ENCODE measurements around the gene ARF4. TPM values are rescaled to one million over a fixed set of nuclear protein-coding genes. Genes with fewer than 3 reads are reported as not detected.
"Not testable (repeated sequence)": the region's sequence is repeated elsewhere in the genome, so short reads cannot be mapped to it uniquely, and the experiment has no call there.

The ARF4 gene
- 156 TPM for total RNA-seq
- long read RNA-seq, transcript ARF4-201 (6 exons, 1,660 nt): major isoform, 251 of 276 reads
- long read RNA-seq, partial matches to known transcripts: 7 of 276 reads
- long read RNA-seq, other reads (novel, unspliced or antisense): 14 of 276 reads

DNA sequence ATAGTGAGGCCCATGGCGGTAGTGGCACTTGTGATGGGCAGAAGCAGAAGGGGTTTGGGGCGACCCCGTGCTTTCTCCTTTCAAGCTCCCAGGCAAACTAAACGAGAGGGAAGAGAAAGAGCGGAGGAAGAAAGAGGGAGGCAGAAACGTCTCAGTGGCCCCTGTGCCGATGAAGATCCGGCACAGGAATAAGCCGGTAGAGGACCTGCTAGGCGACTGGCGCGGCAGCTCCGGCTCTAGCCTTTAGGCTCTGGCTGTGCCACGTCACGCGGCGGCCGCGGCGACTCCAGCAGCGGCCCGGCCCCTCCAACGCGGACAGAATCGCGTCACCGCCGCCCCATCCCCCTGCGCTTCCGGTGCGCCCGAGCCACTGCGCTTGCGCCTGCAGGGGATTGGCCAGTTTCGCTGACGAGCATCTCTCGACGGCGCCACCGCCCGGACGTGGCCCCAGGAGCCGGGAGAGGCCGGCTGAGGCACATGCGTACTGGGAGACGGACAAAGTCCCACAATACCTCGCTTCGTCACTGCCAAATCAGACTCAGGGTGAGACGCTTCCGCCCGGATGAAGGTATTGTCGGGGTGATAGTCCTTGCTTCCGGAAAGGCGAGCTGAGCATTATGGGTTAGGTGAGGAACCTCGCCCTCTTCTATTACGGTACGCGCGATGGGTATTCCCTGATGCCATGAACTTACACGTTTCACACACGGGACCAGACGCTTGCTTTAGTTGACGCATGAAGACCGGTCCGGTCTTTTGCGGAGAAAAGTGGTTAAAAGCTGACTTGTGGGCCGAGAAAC is at the start of gene ARF4:
ARF4 (minus strand) TSS at position 218 of the 797 bp plus-strand sequence; CDS start at position 14, 204 bp downstream.
- DNase-seq (ENCODE audit: low spot score): peak; percentile 100

DNA sequence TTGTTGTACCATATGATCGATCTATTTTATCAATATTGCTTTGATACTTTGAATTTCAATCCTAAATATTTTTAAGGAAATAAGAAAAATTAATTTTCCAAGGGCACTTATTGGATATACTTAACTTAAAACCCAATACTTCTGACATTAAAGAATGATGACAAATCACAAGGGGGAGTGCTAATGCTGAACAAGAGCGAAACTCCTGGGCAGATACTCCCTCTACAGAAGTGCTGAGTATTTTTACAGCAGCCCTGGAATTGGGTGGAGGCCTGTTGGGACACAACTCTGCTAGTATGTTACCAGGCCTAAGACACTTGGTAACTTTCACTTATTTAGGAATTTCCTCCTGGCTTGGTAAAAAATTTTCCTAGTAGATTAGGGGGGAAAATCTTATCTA is 49.6 kb upstream of the ARF4 start:
- no peak for DNase-seq (ENCODE audit: low spot score)

DNA sequence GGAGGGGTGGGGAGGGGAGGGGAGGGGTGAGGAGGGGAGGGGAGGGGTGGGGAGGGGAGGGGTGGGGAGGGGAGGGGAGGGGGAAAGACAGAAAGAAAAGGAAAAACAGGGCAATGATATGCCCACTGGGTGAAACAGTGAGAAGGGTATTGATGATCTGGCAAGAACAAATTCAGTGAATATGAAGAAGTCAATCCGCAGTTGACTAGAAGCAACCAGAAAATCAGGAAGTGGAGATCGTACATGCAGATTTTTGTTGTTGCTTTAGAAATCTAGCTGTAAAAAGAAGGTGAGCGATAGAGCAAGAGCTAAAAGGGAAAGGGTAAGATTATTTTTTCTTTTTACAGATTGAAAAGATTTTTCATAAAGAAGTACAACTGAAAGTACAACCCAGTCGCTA is 47.6 kb upstream of the ARF4 start:
- DNase-seq (ENCODE audit: low spot score): no peak

DNA sequence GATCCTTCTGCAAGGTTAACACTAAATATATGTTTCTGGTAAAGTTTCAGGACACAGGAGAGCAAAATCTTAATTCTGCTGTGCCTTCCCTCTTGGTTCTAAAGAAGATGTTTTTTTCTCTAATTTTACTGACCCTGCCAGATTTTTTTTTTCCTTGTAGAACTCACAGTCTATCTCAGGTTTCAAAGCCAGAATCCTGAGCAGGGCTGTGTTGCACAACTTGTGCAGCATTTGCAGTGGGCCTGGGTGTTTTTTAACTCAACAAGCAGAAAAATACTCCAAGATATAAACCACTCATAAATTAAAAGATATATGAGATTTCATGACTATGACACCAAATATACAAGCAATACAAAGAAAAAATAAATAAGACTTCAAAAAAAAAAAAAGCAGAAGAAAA is 40.2 kb upstream of the ARF4 start:
- DNase-seq (ENCODE audit: low spot score): no peak

DNA sequence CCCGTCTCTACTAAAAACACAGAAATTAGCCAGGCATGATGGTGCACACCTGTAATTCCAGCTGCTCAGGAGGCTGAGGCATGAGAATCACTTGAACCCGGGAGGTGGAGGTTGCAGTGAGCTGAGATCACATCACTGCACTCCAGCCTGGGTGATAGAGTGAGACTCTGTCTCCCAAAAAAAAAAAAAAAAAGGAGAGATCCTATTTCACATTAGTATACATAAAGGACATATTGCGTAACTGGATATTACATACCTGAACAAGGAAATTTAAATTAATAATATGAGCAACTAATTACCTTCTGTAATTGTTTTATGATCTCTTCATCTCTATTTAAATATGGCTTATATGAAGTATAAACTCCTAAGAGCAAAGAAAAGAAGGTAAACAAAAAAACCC is 37.1 kb upstream of the ARF4 start:
- DNase-seq (ENCODE audit: low spot score): not testable (repeated sequence)

DNA sequence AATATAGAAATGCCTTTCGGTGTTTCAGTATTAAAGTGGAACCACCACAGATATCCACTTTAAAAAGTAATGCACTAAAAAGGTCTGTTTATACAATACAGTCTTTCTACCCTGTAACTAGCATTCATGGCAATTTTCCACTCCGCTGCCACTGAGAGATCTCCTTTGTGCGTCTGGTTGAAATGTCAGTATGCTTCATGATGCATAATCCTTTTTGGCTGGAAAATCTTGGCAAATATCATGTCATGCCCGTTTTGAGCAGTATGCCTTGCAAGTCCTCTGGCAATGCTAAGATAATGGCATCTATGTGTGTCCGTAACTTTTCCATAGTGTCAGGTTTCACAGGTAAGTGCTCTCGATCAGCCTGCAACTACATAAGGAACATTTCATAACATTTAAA is 30.8 kb upstream of the ARF4 start:
- no peak for DNase-seq (ENCODE audit: low spot score)

DNA sequence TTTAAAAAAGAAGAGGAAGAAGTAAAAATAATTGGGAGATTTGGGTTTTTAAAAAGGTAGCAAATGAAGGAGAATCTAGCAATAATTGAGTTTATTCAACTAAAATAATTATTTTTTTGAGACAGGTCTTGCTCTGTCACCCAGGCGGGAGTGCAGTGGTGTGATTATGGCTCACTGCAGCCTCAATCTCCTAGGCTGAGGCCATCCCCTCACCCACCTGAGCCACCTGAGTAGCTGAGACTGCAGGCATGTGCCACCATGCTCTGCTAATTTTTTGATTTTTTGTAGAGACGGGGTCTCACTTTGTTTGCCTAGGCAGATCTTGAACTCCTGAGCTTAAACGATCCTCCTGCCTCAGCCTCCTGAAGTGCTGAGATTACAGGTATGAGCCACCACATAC is 27.7 kb upstream of the ARF4 start:
- DNase-seq (ENCODE audit: low spot score): no peak

DNA sequence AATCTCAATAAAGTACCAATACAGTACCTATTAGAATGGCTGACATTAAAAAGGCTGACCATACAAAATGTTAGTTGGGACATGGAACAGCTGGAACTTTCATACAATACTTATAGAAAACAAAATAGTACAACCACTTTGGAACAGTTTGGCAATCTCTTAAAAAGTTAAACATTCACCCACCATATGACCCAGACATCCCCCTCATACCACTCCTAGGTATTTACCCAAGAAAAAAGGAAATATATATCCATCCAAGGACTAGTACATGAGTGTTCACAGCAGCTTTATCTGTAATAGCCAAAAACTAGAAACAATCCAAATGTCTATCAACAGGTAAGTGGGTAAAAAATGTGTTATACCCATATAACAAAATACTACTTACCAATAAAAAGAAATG is 25.2 kb upstream of the ARF4 start:
- no peak for DNase-seq (ENCODE audit: low spot score)

DNA sequence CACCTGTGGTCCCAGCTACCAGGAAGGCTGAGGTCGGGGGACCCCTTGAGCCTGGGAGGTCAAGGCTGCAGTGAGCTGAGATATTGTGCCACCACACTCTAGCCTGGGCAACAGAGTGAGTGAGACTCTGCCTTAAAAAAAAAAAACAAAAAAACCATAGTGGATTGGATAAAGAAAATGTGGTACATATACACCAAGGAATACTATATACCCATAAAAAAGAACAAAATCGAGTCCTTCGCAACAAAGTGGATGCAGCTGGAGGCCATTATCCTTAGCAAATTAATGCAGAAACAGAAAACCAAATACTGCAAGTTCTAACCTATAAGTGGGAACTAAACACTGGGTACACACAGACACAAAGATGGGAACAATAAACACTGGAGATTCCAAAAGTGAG is 20.6 kb upstream of the ARF4 start:
- DNase-seq (ENCODE audit: low spot score): no peak

DNA sequence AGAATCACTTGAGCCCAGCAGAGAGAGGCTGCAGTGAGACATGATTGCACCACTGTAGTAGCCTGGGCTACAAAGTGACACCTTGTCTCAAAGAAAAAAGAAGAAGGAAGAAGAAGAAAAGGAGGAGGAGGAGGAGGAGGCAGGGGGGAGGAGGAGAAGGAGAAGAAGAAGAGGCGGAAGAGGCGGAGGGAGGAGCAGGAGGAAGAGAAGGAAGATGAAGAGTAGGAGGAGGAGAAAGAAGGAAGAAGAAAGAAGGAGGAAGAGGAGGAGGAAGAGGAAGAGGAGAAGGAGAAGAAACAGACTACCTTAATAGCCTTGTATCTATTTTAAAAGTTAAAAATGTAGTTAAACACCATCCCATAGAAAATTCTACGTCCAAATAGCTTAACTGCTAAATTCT is 19.1 kb upstream of the ARF4 start:
- DNase-seq (ENCODE audit: low spot score): no peak

DNA sequence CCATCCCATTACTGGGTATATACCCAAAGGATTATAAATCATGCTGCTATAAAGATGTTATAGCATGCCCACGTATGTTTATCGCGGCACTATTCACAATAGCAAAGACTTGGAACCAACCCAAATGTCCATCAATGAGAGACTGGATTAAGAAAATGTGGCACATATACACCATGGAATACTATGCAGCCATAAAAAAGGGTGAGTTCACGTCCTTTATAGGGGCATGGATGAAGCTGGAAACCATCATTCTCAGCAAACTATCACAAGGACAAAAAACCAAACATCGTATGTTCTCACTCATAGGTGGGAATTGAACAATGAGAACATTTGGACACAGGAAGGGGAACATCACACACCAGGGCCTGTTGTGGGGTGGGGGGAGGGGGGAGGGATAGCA is 14.7 kb upstream of the ARF4 start:
- not testable (repeated sequence) for DNase-seq (ENCODE audit: low spot score)

DNA sequence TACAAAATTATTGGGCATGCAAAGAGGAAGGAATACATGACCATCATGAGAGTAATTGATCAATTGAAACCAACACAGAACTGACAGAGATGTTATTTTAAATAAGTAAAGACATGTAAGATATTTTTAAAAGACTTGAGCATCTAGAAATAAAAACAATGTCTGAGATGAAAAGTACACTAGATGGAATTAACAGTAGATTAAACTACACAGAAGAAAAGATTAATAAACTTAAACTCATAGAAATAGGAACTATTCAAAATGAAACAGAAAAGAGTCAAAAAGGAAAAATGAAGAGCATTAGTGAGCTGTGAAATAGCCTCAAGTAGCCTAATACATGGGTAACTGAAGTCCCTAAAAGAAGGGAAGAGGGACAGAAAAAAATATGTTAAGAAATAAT is 8.5 kb upstream of the ARF4 start:
- no peak for DNase-seq (ENCODE audit: low spot score)

DNA sequence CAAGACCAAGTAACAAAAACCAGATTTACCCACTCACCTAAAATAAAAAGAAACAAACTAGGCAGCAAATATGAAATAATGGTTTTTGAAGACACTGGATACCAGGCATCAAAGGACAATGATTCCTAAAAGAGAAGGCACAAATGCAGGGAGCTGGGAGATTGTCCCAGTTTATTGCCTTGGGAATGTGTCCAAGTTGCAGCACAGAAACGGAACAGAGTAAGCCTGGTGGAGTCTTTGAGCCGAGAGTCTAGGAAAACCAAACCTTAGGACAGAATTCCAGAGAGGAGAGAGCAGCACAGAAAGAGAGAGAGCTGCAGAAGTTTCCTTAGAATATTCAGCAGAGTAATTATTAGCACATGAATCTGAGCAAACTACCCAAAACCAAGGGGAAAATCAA is 7.8 kb upstream of the ARF4 start:
- no peak for DNase-seq (ENCODE audit: low spot score)

DNA sequence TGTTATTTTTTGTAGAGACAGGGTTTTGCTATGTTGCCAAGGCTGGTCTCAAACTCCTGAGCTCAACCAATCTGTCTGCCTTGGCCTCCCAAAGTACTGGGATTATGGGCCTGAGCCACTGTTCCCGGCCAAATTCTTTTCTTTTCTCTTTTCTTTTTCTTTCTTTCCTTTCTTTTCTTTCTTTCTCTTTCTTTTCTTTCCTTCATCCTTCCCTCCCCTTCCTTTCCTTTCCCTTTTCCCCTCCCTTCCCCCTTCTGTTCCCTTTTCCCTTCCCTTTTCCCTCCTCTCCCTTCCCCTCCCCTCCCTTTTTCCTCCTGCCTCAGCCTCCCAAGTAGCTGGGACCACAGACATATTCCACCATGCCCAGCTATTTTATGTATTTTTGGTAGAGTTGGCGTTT is 3.1 kb upstream of the ARF4 start:
- no peak for DNase-seq (ENCODE audit: low spot score)

DNA sequence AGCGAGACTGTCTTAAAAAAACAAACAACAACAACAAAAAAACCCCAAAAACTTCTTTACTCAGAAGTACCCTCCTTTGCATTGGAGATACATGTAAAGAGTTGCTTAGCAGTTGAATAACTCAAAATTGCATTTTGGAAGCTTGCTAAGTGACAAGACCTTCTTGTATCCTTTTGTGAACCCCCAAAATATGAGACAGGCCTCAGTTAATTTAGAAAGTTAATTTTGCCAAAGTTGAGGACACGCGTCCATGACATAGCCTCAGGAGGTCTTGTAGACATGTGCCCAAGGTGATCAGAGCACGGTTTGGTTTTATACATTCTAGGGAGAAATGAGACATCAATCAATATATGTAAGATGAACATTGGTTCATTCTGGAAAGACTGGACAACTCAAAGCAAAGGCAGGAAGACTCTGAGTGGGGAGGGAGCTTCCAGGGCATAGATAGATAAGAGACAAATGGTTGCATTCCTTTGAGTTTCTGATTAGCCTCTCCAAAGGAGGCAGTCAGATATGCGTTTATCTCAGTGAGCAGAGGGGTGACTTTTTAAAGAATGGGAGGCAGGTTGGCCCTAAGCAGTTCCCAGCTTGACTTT is 1.7 kb upstream of the ARF4 start:
- DNase-seq (ENCODE audit: low spot score): no peak

DNA sequence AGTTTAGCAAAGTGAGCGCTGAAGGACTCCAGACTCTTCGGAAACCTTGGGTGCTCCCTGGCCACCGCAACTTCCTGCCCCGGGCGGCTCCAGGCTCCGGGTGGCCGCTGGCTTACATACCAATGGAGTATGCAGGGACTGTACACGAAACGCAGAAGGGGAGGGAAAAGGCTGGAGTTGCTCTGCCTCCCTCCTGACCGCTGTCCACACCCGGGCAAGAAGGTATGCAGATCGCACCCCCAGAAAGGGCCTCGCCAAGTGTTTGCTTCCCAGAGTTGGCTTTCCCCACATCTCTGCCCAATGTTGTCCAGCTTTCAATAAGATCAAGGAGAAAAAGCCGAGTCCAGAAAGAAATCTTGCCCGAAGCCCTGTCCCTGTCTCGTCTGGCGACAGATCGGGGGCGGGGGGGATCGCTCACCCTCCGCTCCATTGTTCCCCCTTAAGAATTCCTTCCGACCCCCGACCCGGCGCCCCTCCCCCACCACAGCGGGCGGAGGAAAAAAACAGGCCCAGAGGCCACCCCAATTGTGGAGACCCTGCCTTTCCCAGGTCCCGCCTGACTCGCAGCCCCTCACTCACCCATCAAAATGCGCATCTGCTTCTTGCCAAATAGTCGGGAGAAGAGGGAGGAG is 533 bp downstream of the ARF4 start:
- peak; percentile 91 for DNase-seq (ENCODE audit: low spot score)

DNA sequence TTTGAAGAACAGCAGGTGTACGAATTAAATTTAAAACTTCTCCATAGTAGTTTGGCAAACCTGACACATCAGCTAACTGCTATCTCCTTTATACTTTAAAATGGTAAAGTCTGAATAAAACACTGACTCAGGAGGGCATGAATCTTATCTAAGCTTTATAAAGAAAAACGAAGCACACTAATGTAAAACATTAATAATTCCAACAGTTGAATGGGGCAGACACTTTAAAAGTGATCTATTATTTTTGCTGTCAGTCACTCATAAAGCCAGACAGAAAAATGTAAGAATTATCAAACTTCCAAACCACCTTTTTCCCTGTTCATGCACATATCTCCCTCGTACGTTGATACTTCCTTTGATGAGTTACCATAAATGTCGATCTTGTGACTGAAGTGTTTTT is 2.6 kb downstream of the ARF4 start:
- no peak for DNase-seq (ENCODE audit: low spot score)

DNA sequence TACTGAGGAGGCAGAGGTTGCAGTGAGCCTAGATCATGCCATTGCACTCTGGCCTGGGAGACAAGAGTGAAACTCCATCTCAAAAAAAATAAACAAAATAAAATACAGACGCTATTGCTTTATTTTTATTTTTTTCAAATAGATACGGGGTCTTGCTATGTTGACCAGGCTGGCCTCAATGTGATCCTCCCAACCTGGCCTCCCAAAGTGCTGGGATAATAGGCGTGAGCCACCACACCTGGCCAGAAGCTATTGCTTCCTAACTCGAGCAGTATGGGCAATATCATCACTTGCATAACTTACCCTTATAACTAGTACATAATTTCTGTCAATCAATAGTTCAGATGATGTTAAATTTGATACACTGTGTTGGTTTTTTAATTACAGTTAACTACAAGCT is 3.0 kb downstream of the ARF4 start:
- no peak for DNase-seq (ENCODE audit: low spot score)

DNA sequence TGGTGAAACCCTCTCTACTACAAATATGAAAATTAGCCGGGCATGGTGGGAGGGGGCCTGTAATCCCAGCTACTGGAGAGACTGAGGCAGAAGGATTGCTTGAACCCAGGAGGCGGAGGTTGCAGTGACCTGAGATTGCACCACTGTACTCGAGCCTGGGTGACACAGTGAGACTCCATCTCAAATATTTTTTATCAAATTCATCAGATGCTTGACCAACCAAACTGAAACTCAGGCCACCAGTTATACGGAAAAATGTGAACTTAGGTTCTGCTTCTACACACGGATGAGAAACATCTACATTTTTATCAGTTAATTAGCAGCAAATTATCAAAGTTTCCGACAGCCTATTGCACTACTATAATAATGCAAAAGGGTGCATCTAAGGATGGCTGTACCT is 4.8 kb downstream of the ARF4 start:
- DNase-seq (ENCODE audit: low spot score): no peak

DNA sequence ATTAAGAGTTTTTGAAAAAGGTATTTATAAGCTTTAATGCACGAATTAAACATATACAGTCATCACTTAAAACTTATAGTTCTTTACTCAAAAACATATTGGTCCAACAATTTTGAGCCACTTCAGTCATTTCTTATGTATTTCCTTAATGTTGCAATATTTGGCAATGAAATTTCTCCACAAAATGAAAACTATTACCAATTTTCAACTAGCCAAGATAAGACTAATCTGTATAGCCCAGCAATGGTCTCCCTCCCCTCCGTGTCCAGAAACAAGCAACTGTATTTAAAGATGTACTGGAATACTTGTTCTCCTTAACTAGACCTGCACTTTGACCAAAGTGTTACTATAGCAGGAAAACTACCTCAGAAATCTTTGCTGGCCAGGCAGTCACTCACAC is 9.2 kb downstream of the ARF4 start:
- no peak for DNase-seq (ENCODE audit: low spot score)

DNA sequence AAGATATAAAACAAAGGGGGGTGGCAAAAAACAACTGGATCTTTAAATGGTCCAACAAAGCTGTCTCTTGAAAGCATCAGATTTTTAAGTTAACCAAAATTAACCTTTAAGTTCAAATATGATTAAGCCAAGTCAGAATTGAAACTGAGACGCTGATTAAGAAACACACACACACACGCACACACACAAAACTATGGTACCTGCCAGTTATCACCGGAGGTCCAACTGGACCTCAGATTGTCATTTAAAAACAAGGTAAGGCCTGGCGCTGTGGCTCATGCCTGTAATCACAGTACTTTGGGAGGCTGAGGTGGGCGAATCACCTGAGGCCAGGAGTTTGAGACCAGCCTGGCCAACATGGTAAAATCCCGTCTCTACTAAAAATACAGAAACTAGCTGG is 10.4 kb downstream of the ARF4 start:
- DNase-seq (ENCODE audit: low spot score): no peak

DNA sequence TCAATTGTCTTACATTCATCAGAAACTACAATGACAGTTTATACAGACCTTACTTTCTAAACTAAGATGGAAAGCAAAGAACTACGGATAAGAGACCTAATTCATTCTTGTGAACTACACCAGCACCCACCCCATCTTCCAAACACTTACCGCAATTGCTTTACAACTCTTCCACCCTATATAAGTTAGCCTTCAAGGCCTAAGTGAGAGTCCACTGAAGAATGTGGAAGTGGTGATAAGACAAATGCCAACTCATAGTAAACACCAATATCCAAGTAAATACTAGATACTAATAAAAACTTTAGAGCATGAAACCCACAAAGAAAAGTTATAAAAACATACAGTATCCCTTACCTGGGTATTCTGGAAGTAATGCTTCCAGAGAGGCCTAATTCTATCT is 13.6 kb downstream of the ARF4 start:
- DNase-seq (ENCODE audit: low spot score): no peak

Data from mesenteric fat pad (tissue), 1 donor.